ENCODE data around the gene TBC1D24.
"Not testable (repeated sequence)": the region's sequence is repeated elsewhere in the genome, so short reads cannot be mapped to it uniquely, and the experiment has no call there.

Gene TBC1D24

GRCh38 chr16:2474877-2475412, at the start of gene TBC1D24:
Gene TBC1D24, plus strand, starts transcription at chr16:2475127. Its CDS starts 21,022 bp downstream, at chr16:2496149.
- DNase-seq (ENCODE audit: low read depth in 3 of 3): peak; percentile 64 to 68 (median 65)

GRCh38 chr16:2425825-2426430, 49.0 kb upstream of the TBC1D24 start:
- DNase-seq (ENCODE audit: low read depth in 3 of 3): no peak

DNA sequence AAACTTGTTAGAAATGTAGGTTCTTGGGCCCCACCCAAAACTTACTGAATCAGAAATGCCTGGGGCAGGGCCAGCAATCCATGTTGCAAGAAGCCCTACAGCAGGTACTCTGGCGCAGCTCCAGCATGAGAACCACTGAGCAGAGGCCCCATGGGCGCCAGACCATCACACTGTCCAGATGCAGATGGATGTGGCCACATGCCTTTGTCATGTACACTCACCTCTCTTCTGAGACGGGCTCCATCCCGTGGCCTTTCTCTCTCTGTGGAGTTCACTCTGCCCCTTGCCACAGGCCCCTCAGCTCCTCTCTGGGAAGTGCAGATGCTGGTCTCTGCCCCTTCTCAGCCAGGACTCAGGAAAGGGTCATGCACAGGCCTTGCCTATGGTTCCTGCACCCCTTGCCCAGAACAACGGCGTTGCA, 48.0 kb upstream of the TBC1D24 start:
- DNase-seq (ENCODE audit: low read depth in 3 of 3): no peak

GRCh38 chr16:2427526-2427925, 47.4 kb upstream of the TBC1D24 start:
- no peak for DNase-seq (ENCODE audit: low read depth in 3 of 3)

DNA sequence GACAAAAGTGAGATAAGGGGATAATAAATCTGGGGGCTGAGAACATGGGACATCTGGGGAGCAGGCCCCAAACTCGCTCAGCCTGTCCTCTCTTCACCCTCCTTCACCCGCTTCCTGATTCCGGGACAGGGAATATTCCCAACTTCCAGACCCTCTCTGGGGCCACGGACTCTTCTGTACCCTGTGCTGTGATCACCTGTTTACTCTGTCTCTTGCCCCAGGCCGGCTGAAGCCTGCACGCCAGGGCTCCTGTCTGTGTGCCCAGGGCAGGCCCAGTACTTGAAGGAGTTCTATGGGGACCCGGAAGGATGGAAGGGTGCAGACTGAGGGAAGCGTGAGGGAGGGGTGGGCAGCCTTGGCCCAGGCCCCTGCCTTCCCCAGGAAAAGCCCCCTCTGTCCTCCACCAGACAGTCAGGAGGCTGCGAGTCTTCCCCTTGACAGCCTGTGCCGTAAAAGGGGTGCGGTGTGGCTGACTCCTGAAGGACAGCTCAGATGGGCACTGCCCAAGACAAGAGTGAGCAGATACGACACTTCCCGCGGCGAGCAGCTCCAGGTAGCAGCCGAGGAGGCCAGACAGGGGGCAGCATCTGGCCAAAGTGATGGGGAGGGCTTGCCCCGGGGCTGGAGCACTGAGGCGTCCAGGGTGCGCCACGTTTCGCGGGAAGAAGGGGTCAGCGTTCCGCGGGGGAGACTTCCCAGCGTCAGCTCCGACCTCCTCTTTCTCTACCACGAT, 46.7 kb upstream of the TBC1D24 start:
- no peak for DNase-seq (ENCODE audit: low read depth in 3 of 3)

DNA sequence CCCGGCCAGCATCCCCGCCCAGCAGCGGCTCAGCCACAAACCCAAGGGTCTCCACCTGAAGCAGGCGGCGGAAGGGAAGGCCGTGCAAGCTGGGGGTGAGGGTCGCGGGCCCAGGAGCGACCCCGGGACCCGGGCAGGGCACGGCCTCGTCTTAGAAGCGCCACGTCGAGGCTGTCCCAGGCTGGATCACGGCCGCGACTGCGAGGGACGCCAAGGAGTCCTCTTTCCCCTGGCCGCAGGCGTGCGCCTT, 46.2 kb upstream of the TBC1D24 start:
- DNase-seq (ENCODE audit: low read depth in 3 of 3): no peak

DNA sequence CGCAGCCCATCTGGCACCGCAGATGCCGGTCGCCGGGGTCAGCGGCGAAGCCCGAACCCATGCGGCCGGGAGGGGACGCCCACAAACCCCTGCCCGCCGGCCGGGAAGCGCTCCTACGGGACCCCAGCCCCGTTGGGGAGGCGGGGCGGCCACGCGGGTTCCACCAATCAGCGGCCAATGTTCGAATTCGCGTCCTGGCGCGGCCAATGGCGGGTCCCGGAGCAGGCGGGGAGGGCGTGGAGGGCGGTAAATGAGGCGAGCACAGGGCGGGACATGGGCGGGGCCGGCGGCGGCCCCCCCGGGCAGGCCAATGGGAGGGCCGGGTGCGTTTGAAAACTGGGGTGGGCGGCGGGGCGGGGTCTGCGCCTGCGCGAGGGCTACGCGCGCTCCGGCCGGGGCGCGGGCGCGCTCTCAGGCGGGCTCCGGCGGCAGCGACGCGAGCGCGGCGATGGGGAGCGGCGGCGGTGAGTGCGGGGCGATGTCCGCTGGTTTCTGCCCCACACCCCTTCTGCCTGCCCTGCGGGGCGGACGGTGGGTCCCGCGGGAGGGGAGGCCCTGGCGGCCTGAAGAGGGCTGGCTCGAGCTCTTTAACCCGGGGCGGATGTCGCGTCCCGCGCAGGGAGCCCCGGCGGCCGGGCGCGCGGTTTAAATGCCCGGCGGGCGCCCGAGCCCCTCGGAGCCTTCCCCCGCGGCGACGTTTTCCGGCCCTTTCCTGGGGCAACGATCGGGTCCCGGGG, 45.7 kb upstream of the TBC1D24 start, which contains the start of gene CCNF:
TSS of gene CCNF (plus strand) at position 414 of the 737 bp plus-strand sequence. CDS start at position 449, 35 bp downstream.
- DNase-seq (ENCODE audit: low read depth in 3 of 3): peak; percentile 97 to 98 (median 97)

DNA sequence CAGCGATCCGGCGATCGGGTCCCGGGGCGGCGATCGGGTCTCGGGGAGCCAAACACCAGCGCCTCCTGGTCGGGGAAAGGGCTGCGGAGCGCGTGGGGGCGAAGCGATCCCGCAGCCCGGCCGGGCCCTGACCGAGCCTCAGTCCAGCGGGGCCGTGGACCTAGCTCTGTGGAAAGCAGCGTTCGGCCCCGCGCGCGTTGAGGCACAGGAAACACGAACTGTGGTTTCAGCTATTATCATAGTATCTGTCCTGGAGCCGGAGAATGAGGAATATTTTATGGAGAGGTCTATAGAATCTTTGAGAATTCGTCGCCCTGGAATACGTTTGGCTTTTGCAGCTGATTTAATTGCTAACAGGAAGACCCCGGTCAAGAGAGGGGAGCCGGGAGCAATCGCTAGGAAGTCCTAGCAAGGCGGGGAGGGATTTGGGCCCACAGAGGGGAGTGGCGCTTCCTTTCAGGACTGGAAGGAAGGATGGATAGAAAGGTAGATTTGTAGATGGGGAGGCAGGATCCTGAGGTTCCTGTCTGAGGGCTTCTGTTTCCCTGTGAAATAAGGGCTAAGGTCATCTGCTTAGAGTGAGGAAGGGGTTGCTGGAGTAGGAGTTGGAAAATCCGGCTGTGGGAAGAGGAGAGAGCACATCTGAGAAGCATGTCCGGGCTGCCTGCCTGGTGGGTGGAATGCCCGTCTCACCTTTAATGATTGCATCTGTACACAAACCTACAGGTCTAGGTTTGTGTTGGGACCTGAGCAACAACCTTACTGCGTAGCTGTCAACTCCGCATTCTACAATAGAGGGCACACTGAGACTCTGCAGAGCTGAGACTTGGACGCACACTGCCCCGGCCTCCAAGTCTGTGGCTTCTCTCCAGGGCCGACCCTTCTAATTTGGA, 44.9 kb upstream of the TBC1D24 start:
- no peak for DNase-seq (ENCODE audit: low read depth in 3 of 3)

- no peak for DNase-seq (ENCODE audit: low read depth in 3 of 3)
These were observed 42.6 kb upstream of the TBC1D24 start for GRCh38 chr16:2432286-2432685.

GRCh38 chr16:2432801-2433505, 42.0 kb upstream of the TBC1D24 start:
- no peak for DNase-seq (ENCODE audit: low read depth in 3 of 3)

- not testable (repeated sequence) for DNase-seq (ENCODE audit: low read depth in 3 of 3)
These were observed 39.7 kb upstream of the TBC1D24 start for GRCh38 chr16:2435236-2435635.

- no peak for DNase-seq (ENCODE audit: low read depth in 3 of 3)
These were observed 38.8 kb upstream of the TBC1D24 start for GRCh38 chr16:2436110-2436509.

- no peak for DNase-seq (ENCODE audit: low read depth in 3 of 3)
These were observed 37.7 kb upstream of the TBC1D24 start for GRCh38 chr16:2437032-2437790.

GRCh38 chr16:2438121-2438520, 36.8 kb upstream of the TBC1D24 start:
- no peak for DNase-seq (ENCODE audit: low read depth in 3 of 3)

- DNase-seq (ENCODE audit: low read depth in 3 of 3): no peak
These were observed 35.3 kb upstream of the TBC1D24 start for GRCh38 chr16:2439598-2439997.

GRCh38 chr16:2441143-2441804, 33.7 kb upstream of the TBC1D24 start:
- DNase-seq (ENCODE audit: low read depth in 3 of 3): not testable (repeated sequence)

- no peak for DNase-seq (ENCODE audit: low read depth in 3 of 3)
These were observed 31.4 kb upstream of the TBC1D24 start for GRCh38 chr16:2443555-2443954.

DNA sequence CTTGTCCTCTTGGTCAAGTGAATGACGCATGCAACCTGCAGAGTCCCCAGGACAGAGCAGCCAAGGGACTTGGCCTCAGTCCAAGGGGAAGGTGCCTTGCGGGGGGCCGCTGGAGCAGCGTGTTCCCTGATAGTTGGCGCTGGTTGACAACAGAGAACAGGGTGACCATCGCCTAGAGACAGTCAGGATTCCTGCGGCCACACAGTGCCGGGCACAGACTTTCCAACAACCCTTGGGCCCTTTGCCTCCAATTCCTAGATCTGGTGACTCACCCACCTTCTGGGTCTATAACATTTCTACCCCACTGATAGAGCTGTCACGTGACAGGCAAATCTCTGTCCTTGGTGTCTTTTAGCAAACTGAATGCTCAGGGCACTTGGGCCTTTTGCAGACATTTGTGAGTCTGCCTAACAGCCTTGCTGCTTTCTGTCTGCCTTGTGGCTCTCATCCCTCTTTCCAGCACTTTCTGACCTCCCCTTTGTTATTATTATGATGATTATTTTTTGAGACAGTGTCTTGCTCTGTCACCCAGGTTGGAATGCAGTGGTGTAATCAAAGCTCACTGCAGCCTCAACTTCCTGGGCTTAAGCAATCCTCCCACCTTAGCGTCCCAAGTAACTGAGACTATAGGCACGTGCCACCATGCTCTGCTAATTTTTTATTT, 26.9 kb upstream of the TBC1D24 start:
- DNase-seq (ENCODE audit: low read depth in 3 of 3): no peak

GRCh38 chr16:2449118-2449517, 25.8 kb upstream of the TBC1D24 start:
- DNase-seq (ENCODE audit: low read depth in 3 of 3): no peak

All from stimulated activated CD4-positive, alpha-beta T cell treated with anti-CD3 and anti-CD28 coated beads, TNF-alpha, amount 100 ng/mL, for 4 hours (primary cell).